Measurements from ENCODE around the gene PTBP1. TPM values are rescaled to one million over a fixed set of nuclear protein-coding genes. Genes with fewer than 3 reads are reported as not detected.

The PTBP1 gene
- total and polyA plus RNA-seq, 8 donors, result 83.3 to 160 (median 115) TPM

DNA sequence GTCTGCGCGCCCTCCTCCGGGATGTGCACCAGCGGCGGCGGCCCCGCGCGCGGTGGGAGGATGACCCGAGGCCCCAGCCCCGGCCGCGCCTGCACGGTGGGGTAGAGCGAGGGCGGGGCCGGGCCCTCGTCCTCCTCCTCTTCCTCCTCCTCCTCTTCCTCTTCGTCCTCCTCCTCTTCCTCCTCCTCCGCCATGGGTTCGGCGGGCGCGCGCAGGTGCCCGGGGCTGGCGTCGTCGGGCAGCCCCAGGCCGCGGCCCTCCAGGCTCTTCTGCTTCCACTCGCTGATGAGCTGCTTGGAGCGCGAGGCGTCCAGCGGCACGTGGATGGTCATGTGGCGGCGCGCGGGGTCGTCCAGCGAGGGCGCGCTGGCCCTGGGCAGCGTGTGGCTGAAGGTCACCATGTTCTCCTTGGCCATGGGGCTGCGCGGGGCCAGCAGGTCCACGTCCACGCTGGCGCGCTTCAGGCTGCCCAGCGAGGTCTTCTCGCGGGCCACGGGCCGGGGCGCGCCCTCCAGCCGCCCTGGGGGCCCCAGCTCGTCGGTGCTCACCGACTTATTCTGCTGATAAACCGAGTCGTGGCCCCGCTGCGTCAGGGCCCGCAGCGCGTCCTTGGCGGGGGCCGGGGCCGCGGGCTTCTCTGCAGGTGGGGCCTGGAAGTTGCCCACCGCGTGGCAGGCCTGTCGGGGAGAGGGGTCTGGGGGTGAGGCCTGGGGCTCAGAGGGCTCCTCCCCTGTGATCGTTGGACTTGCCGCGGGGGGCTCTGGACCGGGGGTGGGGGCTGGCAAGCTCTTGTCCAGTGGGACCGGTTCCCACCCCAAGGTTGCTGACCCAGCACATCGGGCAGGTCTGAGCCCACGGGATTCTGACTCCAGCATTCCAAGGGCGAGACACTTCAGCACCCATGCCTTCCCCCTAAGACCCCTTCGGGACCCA is 16.2 kb downstream of the PTBP1 start:
- TF ChIP-seq, protein P1, sequence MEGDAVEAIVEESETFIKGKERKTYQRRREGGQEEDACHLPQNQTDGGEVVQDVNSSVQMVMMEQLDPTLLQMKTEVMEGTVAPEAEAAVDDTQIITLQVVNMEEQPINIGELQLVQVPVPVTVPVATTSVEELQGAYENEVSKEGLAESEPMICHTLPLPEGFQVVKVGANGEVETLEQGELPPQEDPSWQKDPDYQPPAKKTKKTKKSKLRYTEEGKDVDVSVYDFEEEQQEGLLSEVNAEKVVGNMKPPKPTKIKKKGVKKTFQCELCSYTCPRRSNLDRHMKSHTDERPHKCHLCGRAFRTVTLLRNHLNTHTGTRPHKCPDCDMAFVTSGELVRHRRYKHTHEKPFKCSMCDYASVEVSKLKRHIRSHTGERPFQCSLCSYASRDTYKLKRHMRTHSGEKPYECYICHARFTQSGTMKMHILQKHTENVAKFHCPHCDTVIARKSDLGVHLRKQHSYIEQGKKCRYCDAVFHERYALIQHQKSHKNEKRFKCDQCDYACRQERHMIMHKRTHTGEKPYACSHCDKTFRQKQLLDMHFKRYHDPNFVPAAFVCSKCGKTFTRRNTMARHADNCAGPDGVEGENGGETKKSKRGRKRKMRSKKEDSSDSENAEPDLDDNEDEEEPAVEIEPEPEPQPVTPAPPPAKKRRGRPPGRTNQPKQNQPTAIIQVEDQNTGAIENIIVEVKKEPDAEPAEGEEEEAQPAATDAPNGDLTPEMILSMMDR (IDR thresholded peaks at IDR 0.05), result no peak
- Histone ChIP-seq H3K4me3 (no peak overlapping the region), H3K4me1 (no peaks in the 10 kb centered on the region), H3K27ac (no peak overlapping the region), H3K9me3 (no peaks in the 10 kb centered on the region), H3K27me3 (no peaks in the 10 kb centered on the region), H3K36me3 (peaks cover 16 to 41% (median 28%) of the 10 kb centered on the region in 3 donors)
- DNase-seq (peak in 1 of 6 donors; percentile 38), ATAC-seq (peak in 1 of 4 donors; percentile 6), FAIRE-seq (no peak)
- intact Hi-C loops (cut with DNase I), result no loop called here
- 94% methylated on average over 71 to 87 of the region's 87 CpGs for WGBS, 2 donors

DNA sequence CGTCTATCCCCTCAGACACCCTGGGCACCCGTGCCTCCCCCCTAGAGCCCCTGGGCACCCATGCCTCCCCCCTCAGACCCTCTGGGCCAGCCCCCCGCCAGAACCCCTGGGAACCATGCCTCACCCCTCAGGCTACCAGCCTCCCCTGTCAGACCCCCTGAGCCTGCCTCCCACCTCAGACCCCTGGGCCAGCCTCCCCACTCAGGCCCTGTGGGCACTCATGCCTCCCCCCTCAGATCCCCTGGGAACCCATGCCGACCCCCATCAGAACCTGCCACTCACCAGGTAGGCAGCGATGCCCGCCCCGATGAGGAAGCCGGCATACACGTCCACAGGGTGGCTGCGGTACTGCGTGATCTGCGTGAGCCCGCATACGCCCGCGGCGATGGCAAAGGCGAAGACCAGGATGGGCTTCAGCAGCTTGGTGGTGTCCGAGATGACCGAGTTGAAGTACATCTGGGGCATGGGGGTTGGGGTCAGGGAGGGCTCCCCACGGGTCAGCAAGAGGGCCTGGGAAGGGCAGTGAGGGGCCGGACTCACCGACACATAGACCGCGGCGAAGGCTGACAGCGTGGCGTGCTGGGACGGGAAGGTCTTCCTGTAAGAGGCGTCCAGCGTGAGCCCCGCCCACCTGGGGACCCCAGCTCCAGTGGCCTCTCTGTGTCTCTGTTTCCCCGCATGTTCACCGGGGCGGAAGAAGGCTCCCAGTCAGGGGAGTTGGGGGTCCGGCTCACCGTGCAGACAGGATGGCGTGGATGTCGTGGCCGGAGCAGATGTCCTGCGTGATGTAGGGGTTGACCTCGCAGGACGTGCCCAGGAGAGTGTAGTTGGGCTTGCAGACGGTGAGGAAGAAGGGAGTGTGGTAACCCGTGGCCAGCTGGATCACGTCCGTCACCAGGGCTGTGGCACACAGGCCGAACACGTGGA is 17.2 kb downstream of the PTBP1 start:
- Histone ChIP-seq H3K4me3 (no peak overlapping the region), H3K27me3 (no peaks in the 10 kb centered on the region), H3K4me1 (no peaks in the 10 kb centered on the region), H3K36me3 (peaks cover 16 to 31% (median 21%) of the 10 kb centered on the region in 3 donors), H3K9me3 (no peaks in the 10 kb centered on the region), H3K27ac (no peak overlapping the region)
- DNase-seq (peak in 2 of 6 donors; percentile 29 to 40), FAIRE-seq (no peak), ATAC-seq (peak in 2 of 4 donors; percentile 6 to 14)
- 89 to 94% methylated on average over 49 of the region's 49 CpGs for WGBS, 2 donors
- TF ChIP-seq, protein P1 (IDR thresholded peaks at IDR 0.05), result no peak
- intact Hi-C loops (cut with DNase I), result no loop called here

DNA sequence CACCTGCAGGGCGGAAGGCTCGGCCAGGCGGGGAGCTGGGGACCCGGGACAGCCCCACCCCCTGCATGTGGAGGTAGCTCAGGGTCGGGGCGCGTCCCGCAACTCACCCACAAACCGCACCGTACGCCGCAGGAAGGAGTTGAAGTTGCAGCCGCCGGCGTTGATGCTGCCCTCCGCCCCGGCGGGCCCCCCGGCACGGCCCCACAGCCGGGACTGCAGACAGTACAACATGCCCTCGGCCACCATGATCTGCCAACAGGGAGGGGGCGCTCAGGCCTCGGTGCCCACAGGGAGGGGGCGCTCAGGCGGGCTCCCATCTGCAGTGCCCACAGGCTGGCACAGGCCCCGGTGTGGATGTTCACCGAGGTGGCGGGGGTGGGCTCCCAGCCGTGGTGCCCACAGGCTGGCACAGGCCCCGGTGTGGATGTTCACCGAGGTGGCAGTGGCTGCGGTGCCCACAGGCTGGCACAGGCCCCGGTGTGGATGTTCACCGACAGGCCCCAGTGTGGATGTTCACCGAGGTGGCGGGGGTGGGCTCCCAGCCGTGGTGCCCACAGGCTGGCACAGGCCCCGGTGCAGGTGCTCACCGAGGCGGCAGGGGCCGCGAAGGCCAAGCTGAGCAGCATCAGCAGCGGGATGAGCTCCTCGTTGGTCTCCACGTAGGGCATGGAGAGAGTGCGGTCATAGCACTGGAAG is 18.0 kb downstream of the PTBP1 start:
- Histone ChIP-seq H3K27ac (no peak overlapping the region), H3K4me3 (no peak overlapping the region), H3K36me3 (peaks cover 10 to 23% (median 13%) of the 10 kb centered on the region in 3 donors), H3K4me1 (no peaks in the 10 kb centered on the region), H3K27me3 (no peaks in the 10 kb centered on the region), H3K9me3 (no peaks in the 10 kb centered on the region)
- intact Hi-C loops (cut with DNase I), result no loop called here
- FAIRE-seq (no peak), DNase-seq (peak in 1 of 6 donors; percentile 46), ATAC-seq (peak in 2 of 4 donors; percentile 5)
- TF ChIP-seq, protein P1 (IDR thresholded peaks at IDR 0.05), result no peak
- WGBS, 2 donors, result 93 to 94% methylated on average over 43 to 47 of the region's 47 CpGs

DNA sequence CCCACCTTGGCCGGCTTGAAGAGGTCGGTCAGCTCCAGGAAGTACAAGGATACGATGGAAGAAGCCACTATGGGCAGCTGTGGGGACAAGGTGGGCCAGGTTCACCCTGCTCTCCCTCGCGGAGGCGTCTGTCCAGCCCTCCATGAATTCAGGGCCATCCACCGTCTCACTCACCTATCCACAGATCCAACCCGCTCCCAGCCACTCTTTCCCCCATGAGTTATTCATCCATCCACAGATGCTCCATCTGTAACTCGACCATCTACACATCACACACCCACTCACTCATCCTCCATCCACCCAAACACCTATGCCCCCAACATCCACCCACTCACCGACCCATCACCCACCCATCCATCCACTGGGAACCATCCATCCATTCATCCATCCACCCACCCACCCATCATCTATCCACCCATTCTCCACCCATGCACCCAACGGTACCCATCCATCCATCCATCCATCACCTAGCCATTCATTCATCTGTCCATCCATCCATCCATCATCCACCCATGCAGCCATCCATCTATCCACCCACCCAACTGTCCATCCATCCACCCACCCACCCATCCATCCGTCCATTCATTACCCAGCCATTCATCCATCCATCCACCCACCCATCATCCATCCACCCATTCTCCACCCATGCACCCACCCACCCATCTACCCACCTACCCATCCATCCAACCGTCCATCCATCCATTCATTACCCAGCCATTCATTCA is 18.7 kb downstream of the PTBP1 start:
- TF ChIP-seq, protein P1 (IDR thresholded peaks at IDR 0.05), result no peak
- no peaks in the 10 kb centered on the region for H3K4me1 ChIP-seq
- H3K36me3 ChIP-seq, result peaks cover 4 to 16% (median 6%) of the 10 kb centered on the region in 3 donors
- no peaks in the 10 kb centered on the region for H3K27me3 ChIP-seq
- FAIRE-seq, result no peak
- no peak for DNase-seq
- H3K27ac ChIP-seq, result no peak overlapping the region
- no peaks in the 10 kb centered on the region for H3K9me3 ChIP-seq
- H3K4me3 ChIP-seq, result no peak overlapping the region
- WGBS, 2 donors, result 94 to 95% methylated on average over 12 to 13 of the region's 13 CpGs
- intact Hi-C loops (cut with DNase I), result no loop called here
- no peak for ATAC-seq

Measured in pancreas (tissue), 10 donors.